Right lobe of liver (tissue), 6 donors: ENCODE results near the gene KCNJ5. TPM values are rescaled to one million over a fixed set of nuclear protein-coding genes. Genes with fewer than 3 reads are reported as not detected.

Source experiments
- ATAC-seq, 4 donors: fragments of 200-7000 bp; cut with Tn5 transposase; one replicate each; pipeline ENCODE4 v1.9.1; 2020; ENCODE audit warnings: mild to moderate bottlenecking in 4 of 4, moderate library complexity in 4 of 4
- DNase-seq, 3 donors: peaks; one replicate each; pipeline ENCODE4 v3.0.0-alpha.2; 2020
- H3K27ac ChIP-seq, 3 donors: fragments of 200-600 bp; one replicate each; pipeline ENCODE4 v1.8.0; 2022
- H3K27me3 ChIP-seq, 2 donors: fragments of 200-600 bp; one replicate each; pipeline ENCODE4 v1.8.0; 2022
- H3K36me3 ChIP-seq, 4 donors: fragments of 200-600 bp; sonication (generic) in 1 of 4; one replicate each; pipeline versions ENCODE4 v1.5.1 to v1.8.0; 2017 to 2022; ENCODE audit warnings: control low read depth in 1 of 4
- H3K4me1 ChIP-seq, 4 donors: fragments of 200-600 bp; sonication (generic) in 1 of 4; one replicate each; pipeline versions ENCODE4 v1.5.1 to v1.8.0; 2017 to 2022; ENCODE audit warnings: control low read depth in 1 of 4
- H3K4me3 ChIP-seq, 3 donors: fragments of 200-600 bp; one replicate each; pipeline ENCODE4 v1.8.0; 2022
- H3K9me3 ChIP-seq, 4 donors: fragments of 200-600 bp; sonication (generic) in 1 of 4; one replicate each; pipeline versions ENCODE4 v1.5.1 to v1.8.0; 2017 to 2022; ENCODE audit warnings: control low read depth in 1 of 4
- POLR2A ChIP-seq: fragments of 450-650 bp; IDR thresholded peaks from one replicate; pipeline ENCODE4 v1.6.1; 2017; ENCODE audit warnings: antibody characterized with exemption, mild to moderate bottlenecking
- WGBS: methylation state at CpG from one replicate; pipeline ENCODE4 v1.1.6; 2018; ENCODE audit warnings: low coverage, low lambda C conversion rate; ENCODE audit not compliant: insufficient coverage; ENCODE audit errors: missing lambda C conversion rate; 5-methylcytosine and 5-hydroxymethylcytosine counted together
- intact Hi-C, 2 donors: fragments of 100-400 bp; cut with DNase I; formaldehyde crosslinking; loops; one replicate each; pipeline versions ENCODE4 v1.11.2 to v1.14.1; 2022
- total RNA-seq, 6 experiments: library from RNA; depleted of rRNA in 2 of 6; stranded (reverse); fragments of >200 nt in 2 of 6; fragmentation: NEBNext Ultra II Directional in 3 of 6; extraction: Animal tissue kit (Norgen Biotek cat#: 25700) in 3 of 6; gene quantifications; one replicate each; pipeline versions ENCODE4 v1.1.0 to v1.2.4, GENCODE V29; 2016 to 2023
- TF ChIP-seq, protein P1 (sequence below), 4 donors: fragments of 200-600 bp in 3 of 4; fragments of 450-650 bp in 1 of 4; IDR thresholded peaks; one replicate each; pipeline versions ENCODE4 v1.5.1 to v1.8.0; 2016 to 2022; ENCODE audit warnings: antibody characterized with exemption in 4 of 4, mild to moderate bottlenecking in 2 of 4
- donor health status: DM: no; HTN: yes; CAD: no.
- donor health status: DM: no; HTN: no; CAD: no.
- donor health status: DM: no; HTN: no; CAD: no.
- donor health status: DM: no; HTN: yes; CAD: no.
- donor health status: DM: no; HTN: yes; CAD: no.

The KCNJ5 gene
- total RNA-seq, 6 experiments from 2014 or later: 0.05 to 0.80 (median 0.11) TPM

GRCh38 chr11:128893578-128894285, 2.6 kb downstream of the KCNJ5 start:
- WGBS: 62% methylated on average over 6 of the region's 9 CpGs
- intact Hi-C loops: no loop called here
- TF ChIP-seq POLR2A: no peak
- TF ChIP-seq, protein P1, sequence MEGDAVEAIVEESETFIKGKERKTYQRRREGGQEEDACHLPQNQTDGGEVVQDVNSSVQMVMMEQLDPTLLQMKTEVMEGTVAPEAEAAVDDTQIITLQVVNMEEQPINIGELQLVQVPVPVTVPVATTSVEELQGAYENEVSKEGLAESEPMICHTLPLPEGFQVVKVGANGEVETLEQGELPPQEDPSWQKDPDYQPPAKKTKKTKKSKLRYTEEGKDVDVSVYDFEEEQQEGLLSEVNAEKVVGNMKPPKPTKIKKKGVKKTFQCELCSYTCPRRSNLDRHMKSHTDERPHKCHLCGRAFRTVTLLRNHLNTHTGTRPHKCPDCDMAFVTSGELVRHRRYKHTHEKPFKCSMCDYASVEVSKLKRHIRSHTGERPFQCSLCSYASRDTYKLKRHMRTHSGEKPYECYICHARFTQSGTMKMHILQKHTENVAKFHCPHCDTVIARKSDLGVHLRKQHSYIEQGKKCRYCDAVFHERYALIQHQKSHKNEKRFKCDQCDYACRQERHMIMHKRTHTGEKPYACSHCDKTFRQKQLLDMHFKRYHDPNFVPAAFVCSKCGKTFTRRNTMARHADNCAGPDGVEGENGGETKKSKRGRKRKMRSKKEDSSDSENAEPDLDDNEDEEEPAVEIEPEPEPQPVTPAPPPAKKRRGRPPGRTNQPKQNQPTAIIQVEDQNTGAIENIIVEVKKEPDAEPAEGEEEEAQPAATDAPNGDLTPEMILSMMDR (IDR thresholded peaks at IDR 0.05): no peak
- no peak for ATAC-seq
- Histone ChIP-seq H3K4me1 (peaks cover 0 to 43% (median 21%) of the 10 kb centered on the region in 4 donors), H3K27me3 (no peaks in the 10 kb centered on the region), H3K9me3 (no peaks in the 10 kb centered on the region), H3K4me3 (no peak overlapping the region), H3K36me3 (no peaks in the 10 kb centered on the region), H3K27ac (no peak overlapping the region)
- no peak for DNase-seq

GRCh38 chr11:128894286-128894681, 3.1 kb downstream of the KCNJ5 start:
- H3K27ac ChIP-seq: peak overlapping the region in 1 of 3 donors; percentile 7
- intact Hi-C loops: no loop called here

GRCh38 chr11:128894685-128895084, 3.5 kb downstream of the KCNJ5 start:
- no peak overlapping the region for H3K4me3 ChIP-seq
- 20% methylated on average over 3 of the region's 6 CpGs for WGBS
- no peaks in the 10 kb centered on the region for H3K27me3 ChIP-seq
- H3K9me3 ChIP-seq: no peaks in the 10 kb centered on the region
- TF ChIP-seq, protein P1 (IDR thresholded peaks at IDR 0.05): no peak
- TF ChIP-seq POLR2A: no peak
- H3K4me1 ChIP-seq: peaks cover 0 to 50% (median 25%) of the 10 kb centered on the region in 4 donors
- DNase-seq (peak; percentile 86 to 93 (median 92)), ATAC-seq (peak; percentile 76 to 89 (median 85))
- H3K27ac ChIP-seq: peak overlapping the region in 1 of 3 donors; percentile 7
- intact Hi-C loops: no loop called here
- no peaks in the 10 kb centered on the region for H3K36me3 ChIP-seq

More at GRCh38 chr11:128894286-128894681, 3.1 kb downstream of the KCNJ5 start:
- H3K27me3 ChIP-seq: no peaks in the 10 kb centered on the region
- no peak overlapping the region for H3K4me3 ChIP-seq
- H3K36me3 ChIP-seq: no peaks in the 10 kb centered on the region
- 39% methylated on average over 3 of the region's 3 CpGs for WGBS
- no peak for DNase-seq
- ATAC-seq: no peak
- H3K9me3 ChIP-seq: no peaks in the 10 kb centered on the region
- peaks cover 0 to 48% (median 24%) of the 10 kb centered on the region in 4 donors for H3K4me1 ChIP-seq
- TF ChIP-seq, protein P1 (IDR thresholded peaks at IDR 0.05): no peak
- no peak for TF ChIP-seq POLR2A

DNA sequence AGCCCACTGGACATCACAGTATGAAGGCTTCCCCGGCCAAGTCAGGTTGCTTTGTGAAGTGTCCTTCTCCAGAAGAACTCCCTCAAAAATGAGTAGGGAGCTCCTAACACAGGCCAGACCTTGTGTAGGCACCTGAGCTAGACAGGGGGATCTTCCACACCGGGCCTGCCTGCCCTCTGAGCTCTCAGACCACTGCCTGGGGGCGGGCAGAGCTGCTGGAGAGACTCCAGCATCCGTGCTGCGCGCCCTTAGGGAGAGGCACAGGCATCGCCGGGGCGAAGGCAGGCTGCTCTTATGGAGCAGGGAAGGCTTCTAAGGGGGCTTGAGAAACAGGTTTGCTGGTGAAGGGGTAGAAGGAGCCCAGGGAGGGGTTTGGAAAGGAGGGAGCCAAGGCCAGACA, 4.4 kb downstream of the KCNJ5 start:
- Histone ChIP-seq H3K9me3 (no peaks in the 10 kb centered on the region), H3K4me1 (peaks cover 0 to 52% (median 26%) of the 10 kb centered on the region in 4 donors), H3K4me3 (no peak overlapping the region), H3K27ac (no peak overlapping the region), H3K36me3 (no peaks in the 10 kb centered on the region), H3K27me3 (no peaks in the 10 kb centered on the region)
- TF ChIP-seq, protein P1 (IDR thresholded peaks at IDR 0.05): no peak
- TF ChIP-seq POLR2A: no peak
- no peak for ATAC-seq
- WGBS: 100% methylated on average over 2 of the region's 9 CpGs
- intact Hi-C loops: no loop called here
- no peak for DNase-seq
